ENCODE measurements around the gene IL17B. TPM values are rescaled to one million over a fixed set of nuclear protein-coding genes. Genes with fewer than 3 reads are reported as not detected.

The IL17B gene
- total RNA-seq, 1 donor from 2014 or later = not detected

DNA sequence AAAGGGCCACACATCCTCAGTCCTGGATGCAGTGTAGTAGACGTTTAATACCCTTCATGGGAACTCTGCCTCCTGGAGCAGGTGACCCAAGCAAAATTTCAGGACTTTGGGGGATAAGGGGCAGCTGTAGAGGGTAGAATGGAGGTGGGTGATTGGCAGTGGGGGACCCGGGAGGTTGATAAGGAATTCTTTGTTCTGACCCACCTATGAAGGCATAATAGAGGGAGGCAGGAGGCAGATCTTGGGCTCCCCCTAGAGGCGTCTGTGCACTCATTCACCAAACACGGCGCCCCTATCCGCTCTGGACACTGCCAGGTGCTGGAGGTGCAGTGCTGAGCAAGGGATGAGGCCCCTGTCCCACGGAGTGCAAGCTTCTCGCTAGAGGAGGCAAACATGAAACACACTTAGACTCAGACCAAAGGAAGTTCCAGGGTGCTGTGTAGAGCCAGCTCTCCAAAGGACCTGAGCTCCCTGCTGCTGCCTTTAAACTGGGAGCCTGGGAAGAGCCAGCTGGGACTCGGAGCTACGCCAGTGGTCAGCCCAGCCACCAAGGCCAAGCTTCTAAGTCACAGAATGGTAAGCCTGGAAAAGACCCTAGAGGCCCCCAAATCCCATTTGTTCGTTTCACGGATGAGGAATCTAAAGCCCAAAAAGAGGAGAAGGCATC lies 7.7 kb downstream of the IL17B start:
- Mint-ChIP-seq H3K4me3 (no peak overlapping the region), H3K27ac (no peak overlapping the region), H3K9me3 (no peaks in the 10 kb centered on the region), H3K27me3 (no peaks in the 10 kb centered on the region), H3K4me1 (no peaks in the 10 kb centered on the region), H3K36me3 (ENCODE audit: low read depth) (peaks cover 5% of the 10 kb centered on the region)
- DNase-seq = peak; percentile 90
- intact Hi-C loops (cut with micrococcal nuclease) = loop anchor here (1.0 kb wide), 1 partner anchor 54 kb away; no protein-coding TSS in a partner anchor

DNA sequence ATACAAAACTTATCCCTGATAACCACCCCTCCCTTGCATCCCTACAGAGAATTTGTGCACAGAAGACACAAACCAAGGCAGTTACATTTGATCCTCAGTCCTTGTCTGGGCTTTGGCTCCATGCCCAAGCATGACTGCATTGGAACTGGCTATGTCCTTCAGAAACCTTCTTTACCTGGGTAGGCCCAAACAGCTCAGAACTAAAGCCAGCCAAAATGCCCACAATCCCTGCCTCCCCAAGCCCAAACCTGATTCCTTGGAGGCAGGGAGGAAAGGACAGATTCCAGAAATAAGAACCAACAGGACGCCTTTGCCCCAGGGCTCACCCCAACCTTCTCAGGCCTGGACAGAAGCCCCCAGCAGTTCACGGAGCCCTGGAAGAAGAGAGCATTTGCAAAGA lies 8.2 kb downstream of the IL17B start:
- H3K36me3 Mint-ChIP-seq (ENCODE audit: low read depth) = peaks cover 5% of the 10 kb centered on the region

DNA sequence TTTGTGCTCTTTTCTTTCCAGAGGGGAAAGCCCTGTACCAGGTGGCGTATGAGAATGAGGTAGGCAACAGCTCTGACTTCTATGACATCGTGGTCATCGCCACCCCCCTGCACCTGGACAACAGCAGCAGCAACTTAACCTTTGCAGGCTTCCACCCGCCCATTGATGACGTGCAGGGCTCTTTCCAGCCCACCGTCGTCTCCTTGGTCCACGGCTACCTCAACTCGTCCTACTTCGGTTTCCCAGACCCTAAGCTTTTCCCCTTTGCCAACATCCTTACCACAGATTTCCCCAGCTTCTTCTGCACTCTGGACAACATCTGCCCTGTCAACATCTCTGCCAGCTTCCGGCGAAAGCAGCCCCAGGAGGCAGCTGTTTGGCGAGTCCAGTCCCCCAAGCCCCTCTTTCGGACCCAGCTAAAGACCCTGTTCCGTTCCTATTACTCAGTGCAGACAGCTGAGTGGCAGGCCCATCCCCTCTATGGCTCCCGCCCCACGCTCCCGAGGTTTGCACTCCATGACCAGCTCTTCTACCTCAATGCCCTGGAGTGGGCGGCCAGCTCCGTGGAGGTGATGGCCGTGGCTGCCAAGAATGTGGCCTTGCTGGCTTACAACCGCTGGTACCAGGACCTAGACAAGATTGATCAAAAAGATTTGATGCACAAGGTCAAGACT lies 11.0 kb downstream of the IL17B start:
- Mint-ChIP-seq H3K27ac (no peak overlapping the region), H3K36me3 (ENCODE audit: low read depth) (peaks cover 8% of the 10 kb centered on the region), H3K4me1 (no peaks in the 10 kb centered on the region), H3K9me3 (no peaks in the 10 kb centered on the region), H3K4me3 (no peak overlapping the region), H3K27me3 (no peaks in the 10 kb centered on the region)
- intact Hi-C loops (cut with micrococcal nuclease) = loop anchor here (1.0 kb wide), 2 partner anchors 10 to 51 kb away; partner anchors contain the start of gene PCYOX1L
- DNase-seq = no peak

More for the DNA sequence above, 8.2 kb downstream of the IL17B start:
- intact Hi-C loops (cut with micrococcal nuclease) = loop anchor here (1.0 kb wide), 1 partner anchor 54 kb away; no protein-coding TSS in a partner anchor
- Mint-ChIP-seq H3K27ac (no peak overlapping the region), H3K4me1 (no peaks in the 10 kb centered on the region), H3K27me3 (no peaks in the 10 kb centered on the region), H3K4me3 (no peak overlapping the region), H3K9me3 (no peaks in the 10 kb centered on the region)
- DNase-seq = no peak

- DNase-seq = peak; percentile 87
- H3K4me3 Mint-ChIP-seq = no peak overlapping the region
- peaks cover 10% of the 10 kb centered on the region for H3K36me3 Mint-ChIP-seq (ENCODE audit: low read depth)
- H3K9me3 Mint-ChIP-seq = no peaks in the 10 kb centered on the region
- H3K4me1 Mint-ChIP-seq = no peaks in the 10 kb centered on the region
- H3K27ac Mint-ChIP-seq = no peak overlapping the region
- intact Hi-C loops (cut with micrococcal nuclease) = loop anchor here (1.0 kb wide), 2 partner anchors 9 to 50 kb away; partner anchors contain the start of gene PCYOX1L
- H3K27me3 Mint-ChIP-seq = no peaks in the 10 kb centered on the region
Measured at GRCh38 chr5:149367249-149367971, 11.7 kb downstream of the IL17B start.

- H3K27me3 Mint-ChIP-seq = no peaks in the 10 kb centered on the region
- no peaks in the 10 kb centered on the region for H3K4me1 Mint-ChIP-seq
- H3K4me3 Mint-ChIP-seq = no peak overlapping the region
- peaks cover 10% of the 10 kb centered on the region for H3K36me3 Mint-ChIP-seq (ENCODE audit: low read depth)
- H3K27ac Mint-ChIP-seq = no peak overlapping the region
- intact Hi-C loops (cut with micrococcal nuclease) = no loop called here
- no peak for DNase-seq
- no peaks in the 10 kb centered on the region for H3K9me3 Mint-ChIP-seq
Measured at GRCh38 chr5:149366169-149366729, 12.8 kb downstream of the IL17B start.

- intact Hi-C loops (cut with micrococcal nuclease) = no loop called here
- Mint-ChIP-seq H3K4me1 (peaks cover 6% of the 10 kb centered on the region), H3K27ac (no peak overlapping the region)
Measured at GRCh38 chr5:149365418-149365817, 13.7 kb downstream of the IL17B start.

GRCh38 chr5:149364719-149365118 lies 14.4 kb downstream of the IL17B start:
- no peak for DNase-seq
- no peak overlapping the region for H3K27ac Mint-ChIP-seq
- H3K9me3 Mint-ChIP-seq = no peaks in the 10 kb centered on the region
- peaks cover 12% of the 10 kb centered on the region for H3K36me3 Mint-ChIP-seq (ENCODE audit: low read depth)
- H3K4me1 Mint-ChIP-seq = peaks cover 13% of the 10 kb centered on the region
- intact Hi-C loops (cut with micrococcal nuclease) = no loop called here
- no peak overlapping the region for H3K4me3 Mint-ChIP-seq
- H3K27me3 Mint-ChIP-seq = no peaks in the 10 kb centered on the region

More at GRCh38 chr5:149365418-149365817, 13.7 kb downstream of the IL17B start:
- Mint-ChIP-seq H3K4me3 (no peak overlapping the region), H3K36me3 (ENCODE audit: low read depth) (peaks cover 10% of the 10 kb centered on the region), H3K27me3 (no peaks in the 10 kb centered on the region), H3K9me3 (no peaks in the 10 kb centered on the region)
- DNase-seq = no peak

GRCh38 chr5:149363936-149364335 lies 15.2 kb downstream of the IL17B start:
- peaks cover 20% of the 10 kb centered on the region for H3K4me1 Mint-ChIP-seq
- H3K27me3 Mint-ChIP-seq = no peaks in the 10 kb centered on the region
- no peak for DNase-seq
- no peak overlapping the region for H3K4me3 Mint-ChIP-seq
- no peaks in the 10 kb centered on the region for H3K9me3 Mint-ChIP-seq
- intact Hi-C loops (cut with micrococcal nuclease) = no loop called here
- H3K36me3 Mint-ChIP-seq (ENCODE audit: low read depth) = peaks cover 12% of the 10 kb centered on the region
- H3K27ac Mint-ChIP-seq = no peak overlapping the region

DNA sequence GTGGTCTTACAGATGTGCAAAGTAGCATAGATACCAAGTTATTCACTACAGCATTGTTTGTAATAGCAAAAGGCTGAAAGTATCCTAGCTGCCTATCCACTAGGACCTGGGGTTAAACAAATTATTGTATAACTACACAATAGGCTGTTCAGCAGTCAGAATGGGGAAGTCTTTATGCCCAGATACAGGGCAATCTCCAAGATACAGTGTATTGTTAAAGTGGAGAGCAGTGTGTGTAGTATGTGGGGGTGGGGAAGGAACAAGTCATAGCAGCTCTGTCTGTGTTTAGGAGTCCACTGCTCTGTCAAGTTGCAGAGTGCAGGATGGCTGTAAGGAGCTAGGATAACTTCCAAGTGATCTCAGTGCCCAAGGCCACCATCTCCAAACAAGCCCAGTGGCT lies 15.7 kb downstream of the IL17B start:
- intact Hi-C loops (cut with micrococcal nuclease) = no loop called here
- H3K27ac Mint-ChIP-seq = no peak overlapping the region
- no peak overlapping the region for H3K4me3 Mint-ChIP-seq
- no peak for DNase-seq
- H3K9me3 Mint-ChIP-seq = no peaks in the 10 kb centered on the region
- peaks cover 12% of the 10 kb centered on the region for H3K36me3 Mint-ChIP-seq (ENCODE audit: low read depth)
- H3K4me1 Mint-ChIP-seq = peaks cover 25% of the 10 kb centered on the region
- no peaks in the 10 kb centered on the region for H3K27me3 Mint-ChIP-seq

DNA sequence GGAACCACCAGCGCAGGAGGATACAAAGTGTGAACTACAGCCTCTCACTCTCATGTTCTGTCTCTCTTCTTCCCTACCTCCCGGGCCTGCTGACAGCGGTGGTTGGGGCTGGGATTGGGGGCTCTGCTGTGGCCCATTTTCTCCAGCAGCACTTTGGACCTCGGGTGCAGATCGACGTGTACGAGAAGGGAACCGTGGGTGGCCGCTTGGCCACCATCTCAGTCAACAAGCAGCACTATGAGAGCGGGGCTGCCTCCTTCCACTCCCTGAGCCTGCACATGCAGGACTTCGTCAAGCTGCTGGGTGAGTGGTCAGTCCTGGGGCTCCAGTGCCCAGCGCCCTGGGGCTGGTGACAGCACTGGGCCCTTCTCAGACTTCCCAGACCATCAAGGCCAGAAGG lies 16.6 kb downstream of the IL17B start:
- H3K27ac Mint-ChIP-seq = no peak overlapping the region
- intact Hi-C loops (cut with micrococcal nuclease) = no loop called here
- no peaks in the 10 kb centered on the region for H3K9me3 Mint-ChIP-seq
- no peak overlapping the region for H3K4me3 Mint-ChIP-seq
- peaks cover 28% of the 10 kb centered on the region for H3K4me1 Mint-ChIP-seq
- H3K36me3 Mint-ChIP-seq (ENCODE audit: low read depth) = peaks cover 11% of the 10 kb centered on the region
- no peak for DNase-seq
- no peaks in the 10 kb centered on the region for H3K27me3 Mint-ChIP-seq

DNA sequence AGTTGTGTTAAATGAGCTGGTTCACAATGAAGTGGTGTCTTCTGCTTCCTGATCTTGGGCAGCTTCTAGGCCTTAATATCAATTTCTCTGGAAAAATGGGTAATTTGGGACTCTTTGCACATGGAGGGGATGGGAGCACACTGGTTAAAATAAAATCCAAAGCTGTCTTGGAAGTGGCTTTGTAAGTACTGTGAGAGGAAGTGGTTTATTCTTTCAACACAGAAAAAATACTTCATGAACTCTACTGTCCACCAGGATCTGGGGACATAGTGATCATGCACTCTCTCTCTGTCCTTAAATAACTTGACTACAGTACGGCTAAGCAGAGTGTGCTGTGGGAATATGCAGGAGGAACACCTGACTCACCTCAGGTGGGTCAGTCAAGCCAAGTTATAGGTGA lies 18.8 kb downstream of the IL17B start:
- Mint-ChIP-seq H3K27ac (peak overlapping the region; percentile 49), H3K4me3 (peak overlapping the region; percentile 51), H3K4me1 (peaks cover 46% of the 10 kb centered on the region), H3K9me3 (no peaks in the 10 kb centered on the region), H3K36me3 (ENCODE audit: low read depth) (peaks cover 22% of the 10 kb centered on the region), H3K27me3 (no peaks in the 10 kb centered on the region)
- no peak for DNase-seq
- intact Hi-C loops (cut with micrococcal nuclease) = no loop called here

GRCh38 chr5:149358868-149359495 lies 20.1 kb downstream of the IL17B start:
- H3K4me3 Mint-ChIP-seq = peak overlapping the region; percentile 90
- no peak for DNase-seq
- peaks cover 30% of the 10 kb centered on the region for H3K36me3 Mint-ChIP-seq (ENCODE audit: low read depth)
- intact Hi-C loops (cut with micrococcal nuclease) = loop anchor here (1.0 to 10.0 kb wide), 3 partner anchors 8 to 606 kb away; partner anchors contain the start of gene SLC26A2
- H3K27me3 Mint-ChIP-seq = no peaks in the 10 kb centered on the region
- peak overlapping the region; percentile 48 for H3K27ac Mint-ChIP-seq
- peaks cover 55% of the 10 kb centered on the region for H3K4me1 Mint-ChIP-seq
- H3K9me3 Mint-ChIP-seq = no peaks in the 10 kb centered on the region

DNA sequence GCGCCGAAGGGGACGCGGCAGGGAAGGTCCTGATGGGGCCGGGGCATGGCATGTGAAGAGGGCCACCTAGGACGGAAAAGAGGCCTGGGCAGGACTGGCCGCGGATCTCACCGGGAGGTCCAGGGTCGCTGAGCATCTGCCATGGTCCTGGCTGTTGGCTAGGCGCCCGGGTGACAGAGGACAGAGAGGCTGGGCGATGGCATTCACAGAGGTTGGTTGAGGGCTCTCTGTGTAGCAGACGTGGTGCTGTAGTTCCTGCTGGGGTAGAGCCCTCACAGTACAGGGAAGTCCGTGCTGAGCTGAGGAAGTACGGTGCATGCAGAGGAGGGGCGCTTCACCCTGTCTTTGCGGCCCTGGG lies 20.8 kb downstream of the IL17B start:
- Mint-ChIP-seq H3K27me3 (no peaks in the 10 kb centered on the region), H3K36me3 (ENCODE audit: low read depth) (peaks cover 35% of the 10 kb centered on the region), H3K27ac (peak overlapping the region; percentile 83), H3K4me3 (peak overlapping the region; percentile 90), H3K4me1 (peaks cover 59% of the 10 kb centered on the region), H3K9me3 (no peaks in the 10 kb centered on the region)
- peak; percentile 80 for DNase-seq
- intact Hi-C loops (cut with micrococcal nuclease) = loop anchor here (1.0 to 10.0 kb wide), 3 partner anchors 9 to 607 kb away; partner anchors contain the start of gene SLC26A2

Data from activated CD4-positive, alpha-beta T cell treated with anti-CD3 and anti-CD28 coated beads, Interleukin-2, amount 10 ng/mL, durations not matched to agents 24 days and 14 days (primary cell).